HG02981 (cell line): ENCODE results near the gene USP14.
"Not testable (repeated sequence)": the region's sequence is repeated elsewhere in the genome, so short reads cannot be mapped to it uniquely, and the experiment has no call there.

Source experiments
- ATAC-seq: cut with Tn5 transposase; IDR thresholded peaks from one replicate; pipeline ENCODE4 v1.9.1; 2021; ENCODE audit warnings: mild to moderate bottlenecking, moderate library complexity; ENCODE audit not compliant: unreplicated experiment

USP14 gene

DNA sequence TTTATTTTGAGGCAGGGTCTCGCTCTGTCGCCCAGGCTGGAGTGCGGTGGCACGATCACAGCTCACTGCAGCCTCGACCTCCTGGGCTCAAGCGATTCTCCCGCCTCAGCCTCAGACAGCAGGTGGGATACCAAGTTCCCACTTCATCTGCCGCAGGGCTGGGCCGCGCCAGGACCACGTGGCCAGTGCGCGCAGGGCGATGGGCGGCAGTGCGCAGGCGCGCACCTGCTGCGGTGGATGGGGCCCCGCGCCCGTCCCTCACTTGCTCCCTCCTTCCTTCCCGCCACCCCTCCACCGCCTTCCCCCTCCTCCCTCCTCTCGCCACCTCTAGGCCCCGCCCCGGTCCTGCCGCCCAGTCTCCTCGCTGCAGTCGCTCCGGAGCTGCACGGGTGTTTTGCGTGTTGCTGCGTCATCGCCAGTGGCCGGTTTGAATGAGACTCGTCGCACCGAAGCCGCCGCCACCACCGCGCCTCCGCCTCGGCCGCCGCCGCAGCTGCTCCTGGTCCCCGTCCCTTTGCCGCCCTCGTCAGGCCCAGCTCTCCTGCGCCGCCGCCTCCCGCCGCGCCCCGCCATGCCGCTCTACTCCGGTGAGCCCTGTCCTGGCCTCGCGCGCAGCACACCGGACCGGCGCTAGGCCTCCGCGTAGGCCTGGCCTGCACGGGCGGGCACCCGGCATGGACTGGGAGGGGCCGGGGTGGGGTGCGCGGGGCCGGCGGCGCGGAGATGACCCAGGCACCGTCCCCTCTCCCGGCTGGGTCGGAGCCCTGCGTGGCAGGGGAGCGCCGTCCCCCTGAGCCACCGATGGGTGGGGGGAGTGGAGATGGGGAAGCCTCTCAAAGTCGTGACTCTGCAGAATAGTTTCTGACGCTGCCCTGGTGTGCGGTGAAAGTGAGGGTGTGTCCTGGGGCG, at the start of gene USP14:
Gene USP14, plus strand, starts transcription at position 430 of the 909 bp plus-strand sequence. Its CDS starts 142 bp downstream, at position 572.
- ATAC-seq: peak; percentile 89

DNA sequence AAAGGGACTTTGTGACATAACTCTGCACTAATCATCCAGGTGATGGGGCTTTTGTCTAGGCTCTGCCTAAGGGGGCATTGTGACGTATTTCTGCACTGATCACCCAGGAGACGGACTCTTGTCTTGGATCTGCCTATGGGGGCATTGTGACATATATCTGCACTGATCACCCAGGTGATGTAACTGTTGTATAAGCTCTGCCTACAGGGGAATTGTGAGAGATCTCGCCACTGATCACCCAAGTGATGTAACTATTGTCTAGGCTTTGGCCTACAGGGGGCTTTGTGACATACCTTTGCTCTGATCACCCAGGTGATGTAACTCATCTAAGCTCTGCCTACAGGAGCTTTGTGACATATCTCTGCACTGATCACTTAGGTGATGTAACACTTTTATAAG, 49.7 kb upstream of the USP14 start:
- not testable (repeated sequence) for ATAC-seq

DNA sequence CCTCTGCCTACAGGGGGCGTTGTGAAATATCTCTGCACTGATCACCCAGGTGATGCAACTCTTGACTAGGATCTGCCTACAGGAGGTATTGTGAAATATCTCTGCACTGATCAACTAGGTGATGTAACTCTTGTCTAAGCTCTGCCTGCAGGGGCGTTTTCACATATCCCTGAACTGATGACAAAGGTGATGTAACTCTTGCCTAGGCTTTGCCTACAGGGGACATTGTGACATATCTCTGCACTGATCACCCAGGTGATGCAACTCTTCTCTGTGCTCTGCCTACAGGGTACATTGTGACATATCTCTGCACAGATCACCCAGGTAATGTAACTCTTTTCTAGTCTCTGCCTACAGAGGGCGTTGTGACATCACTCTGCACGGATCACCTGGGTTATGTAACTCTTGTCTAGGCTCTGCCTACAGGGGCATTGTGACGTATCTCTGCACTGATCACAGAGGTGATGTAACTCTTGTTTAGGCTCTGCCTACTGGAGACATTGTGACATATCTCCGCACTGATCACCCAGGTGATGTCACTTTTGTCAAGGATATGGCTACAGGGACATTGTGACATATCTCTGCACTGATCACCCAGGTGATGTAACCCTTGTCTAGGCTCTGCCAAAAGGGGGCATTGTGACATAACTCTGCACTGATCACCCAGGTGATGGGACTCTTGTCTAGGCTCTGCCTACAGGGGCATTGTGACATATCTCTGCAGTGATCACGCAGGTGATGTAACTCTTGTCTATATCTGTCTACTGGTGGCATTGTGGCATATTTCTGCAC, 49.0 kb upstream of the USP14 start:
- not testable (repeated sequence) for ATAC-seq

DNA sequence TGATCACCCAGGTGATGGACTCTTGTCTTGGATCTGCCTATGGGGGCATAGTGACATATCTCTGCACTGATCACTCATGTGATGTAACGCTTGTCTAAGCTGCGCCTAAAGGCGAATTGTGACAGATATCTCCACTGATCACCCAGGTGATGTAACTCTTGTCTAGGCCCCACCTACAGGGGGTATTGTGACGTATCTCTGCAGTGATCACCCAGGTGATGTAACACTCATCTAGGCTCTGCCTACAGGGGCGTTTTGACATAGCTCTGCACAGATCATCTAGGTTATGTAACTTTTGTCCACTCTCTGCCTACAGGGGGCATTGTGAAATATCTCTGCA, 48.5 kb upstream of the USP14 start:
- ATAC-seq: not testable (repeated sequence)

DNA sequence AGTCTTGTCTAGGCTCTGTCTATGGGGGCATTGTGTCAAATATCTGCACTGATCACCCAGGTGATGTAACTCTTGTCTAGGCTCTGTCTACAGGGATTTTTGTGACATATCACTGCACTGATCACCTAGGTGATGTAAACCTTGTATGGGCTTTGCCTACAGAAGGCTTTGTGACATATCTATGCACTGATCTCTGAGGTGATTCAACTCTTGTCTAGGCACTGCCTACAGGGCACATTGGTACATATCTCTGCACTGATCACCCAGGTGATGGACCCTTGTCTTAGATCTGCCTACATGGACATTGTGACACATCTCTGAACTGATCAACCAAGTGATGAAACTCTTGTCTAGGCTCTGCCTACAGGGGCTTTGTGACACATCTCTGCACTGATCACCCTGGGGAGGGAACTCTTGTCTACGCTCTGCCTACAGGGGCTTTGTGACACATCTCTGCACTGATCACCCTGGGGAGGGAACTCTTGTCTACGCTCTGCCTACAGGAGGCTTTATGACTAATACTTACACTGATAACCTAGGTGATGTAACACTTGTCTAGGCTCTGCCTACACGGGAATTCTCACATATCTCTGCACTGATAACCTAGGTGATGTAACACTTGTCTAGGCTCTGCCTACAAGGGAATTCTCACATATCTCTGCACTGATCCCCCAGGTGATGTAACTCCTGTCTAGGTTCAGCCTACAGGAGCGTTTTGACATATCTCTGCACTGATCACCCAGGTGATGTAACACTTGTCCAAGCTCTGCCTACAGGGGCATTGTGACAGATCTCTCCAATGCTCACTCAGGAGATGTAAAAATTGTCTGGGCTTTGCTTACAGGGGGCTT, 47.8 kb upstream of the USP14 start:
- ATAC-seq: not testable (repeated sequence)

DNA sequence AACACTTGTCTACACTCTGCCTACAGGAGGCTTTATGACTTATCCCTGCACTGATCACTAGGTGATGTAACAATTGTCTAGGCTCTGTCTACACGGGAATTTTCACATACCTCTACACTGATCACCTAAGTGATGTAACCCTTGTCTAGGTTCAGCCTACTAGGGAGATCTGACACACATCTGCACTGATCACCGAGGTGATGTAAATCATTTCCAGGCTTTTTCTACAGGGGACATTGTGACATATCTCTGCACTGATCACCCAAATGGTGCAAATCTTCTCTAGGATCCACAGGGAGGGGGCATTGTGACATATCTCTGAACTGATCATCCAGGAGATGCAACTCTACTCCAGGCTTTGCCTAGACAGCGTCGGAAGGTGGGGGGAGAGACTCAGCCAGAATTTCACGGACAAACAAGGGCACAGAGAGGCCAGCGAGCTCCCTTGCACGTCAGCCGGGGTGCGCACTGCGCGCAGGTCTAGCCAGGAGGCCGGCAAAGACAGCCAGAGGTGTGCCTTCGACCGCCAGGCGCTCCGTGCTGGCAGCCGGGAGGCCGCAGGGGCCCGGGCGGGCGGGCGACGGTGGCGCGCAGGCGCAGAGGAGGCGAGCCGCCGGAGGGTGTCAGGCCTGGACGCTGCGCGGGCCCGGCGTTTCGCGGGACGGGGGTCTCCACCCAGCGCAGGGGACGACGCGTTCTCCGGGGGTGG, 46.9 kb upstream of the USP14 start:
- ATAC-seq: no peak

DNA sequence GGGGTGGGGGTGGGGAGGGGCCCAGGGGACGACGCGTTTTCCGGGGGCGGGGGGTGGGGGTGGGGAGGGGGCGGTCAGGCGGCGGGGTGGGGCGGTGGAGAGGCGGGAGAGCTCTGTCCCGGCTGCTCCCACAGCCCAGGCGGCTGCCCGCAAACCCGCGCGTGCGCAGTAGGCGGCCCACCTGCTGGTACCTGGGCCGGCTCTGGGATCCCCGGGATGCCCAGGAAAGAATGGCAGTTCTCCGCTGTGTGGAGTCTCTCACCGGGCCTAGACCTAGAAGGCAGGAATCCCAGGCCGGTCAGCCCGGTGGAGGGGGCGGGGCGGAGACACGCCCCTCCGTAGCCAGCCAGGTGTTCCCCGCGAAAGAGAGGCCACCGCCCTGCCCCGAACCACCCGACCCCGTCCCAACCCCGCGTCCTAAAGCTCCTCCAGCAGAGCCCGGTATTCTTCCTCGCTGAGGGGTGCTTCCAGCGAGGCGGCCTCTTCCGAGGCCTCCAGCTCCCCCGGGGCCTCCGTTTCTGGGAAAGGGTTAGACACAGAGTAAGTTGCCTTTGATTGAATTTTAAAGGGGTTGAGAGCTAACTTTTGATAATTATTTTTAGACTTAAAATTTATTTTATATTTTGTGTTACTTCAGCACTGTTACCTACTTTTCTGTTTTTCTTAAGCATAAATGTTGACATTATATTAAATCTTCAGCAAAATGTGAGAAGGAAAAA, 46.2 kb upstream of the USP14 start:
- ATAC-seq: not testable (repeated sequence)

DNA sequence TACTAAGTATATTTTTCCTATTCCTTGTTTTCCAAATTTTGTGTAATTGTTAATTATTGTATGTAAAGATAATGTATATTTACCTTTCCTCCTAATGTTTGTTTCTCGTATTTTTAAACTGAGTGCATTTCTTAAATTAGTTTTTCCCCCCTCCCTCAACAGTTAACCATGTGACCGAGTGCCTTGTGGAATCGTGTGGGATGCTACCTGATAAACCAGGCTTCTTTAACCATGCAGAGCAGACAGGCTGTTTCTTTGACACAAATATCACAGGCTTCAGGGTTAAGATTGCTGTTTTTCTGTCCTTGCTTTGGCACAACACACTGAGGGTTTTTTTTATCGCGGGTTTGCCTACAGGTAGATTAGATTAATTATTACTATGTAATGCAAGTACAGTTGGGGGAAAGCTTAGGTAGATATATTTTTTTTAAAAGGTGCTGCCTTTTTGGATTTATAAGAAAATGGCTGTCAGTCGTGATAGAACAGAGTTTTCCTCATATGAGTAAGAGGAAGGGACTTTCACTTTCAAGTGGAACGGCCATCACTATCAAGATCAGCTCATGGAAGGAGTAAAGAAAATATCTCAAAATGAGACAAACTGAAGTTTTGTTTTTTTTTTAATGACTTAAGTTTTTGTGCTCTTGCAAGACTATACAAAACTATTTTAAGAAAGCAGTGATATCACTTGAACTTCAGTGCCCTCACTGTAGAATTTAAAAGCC, 37.7 kb upstream of the USP14 start:
- ATAC-seq: not testable (repeated sequence)

DNA sequence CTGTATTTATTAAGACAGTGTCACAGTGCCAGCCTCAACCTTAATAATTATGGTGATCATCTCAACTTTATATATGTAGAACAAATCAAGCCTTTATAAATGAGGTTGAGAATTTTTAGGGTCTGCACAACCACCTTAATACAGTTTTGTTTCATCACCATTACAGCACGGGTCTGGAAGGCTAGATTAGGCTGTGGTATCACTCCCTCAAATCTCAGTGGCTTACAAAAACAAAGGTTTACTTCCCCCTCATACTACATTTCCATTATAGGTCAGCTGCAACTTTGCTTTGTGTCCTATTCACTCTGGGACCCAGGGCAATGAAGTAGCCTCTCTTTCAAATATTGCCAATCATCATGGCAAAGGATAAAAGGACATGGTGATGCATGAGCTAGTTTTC, 23.3 kb upstream of the USP14 start:
- ATAC-seq: no peak

DNA sequence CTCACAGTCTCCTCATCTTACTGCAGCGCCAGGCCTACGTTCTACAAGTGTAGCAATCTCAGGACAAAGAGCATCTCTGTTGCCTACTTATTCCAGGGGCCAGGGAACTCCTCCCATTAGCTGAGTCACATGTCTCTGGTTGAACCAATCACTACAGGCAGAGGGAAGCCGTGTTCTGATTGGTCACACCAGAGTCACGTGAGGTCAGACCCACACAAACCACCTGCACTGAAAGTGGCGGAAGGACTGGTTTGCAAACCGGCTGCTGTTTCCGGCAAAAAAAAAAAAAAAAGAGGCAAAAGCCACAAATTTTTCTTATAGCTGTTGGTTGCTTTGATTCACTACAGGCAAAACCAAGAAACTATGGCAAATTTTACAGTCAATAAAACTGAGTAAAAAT, 21.9 kb upstream of the USP14 start:
- ATAC-seq: no peak

DNA sequence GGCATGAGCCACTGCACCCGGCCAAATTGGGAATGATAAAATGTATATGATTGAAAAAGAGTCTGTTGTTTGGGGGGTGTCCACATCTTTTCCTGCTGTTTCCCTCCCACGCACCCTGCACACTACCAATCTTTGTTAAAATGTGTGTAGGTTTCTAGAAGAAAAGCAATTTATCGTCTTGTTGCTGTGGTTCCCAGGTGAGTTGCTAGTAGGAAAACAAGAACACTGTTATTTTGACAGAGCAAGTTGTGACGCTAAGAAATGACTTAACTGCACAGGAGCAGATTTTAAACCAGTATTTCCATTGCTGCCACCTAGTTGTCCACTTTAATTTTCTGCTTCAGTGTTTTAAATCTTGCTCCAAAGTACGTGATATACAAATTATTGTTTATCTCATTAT, 21.0 kb upstream of the USP14 start:
- ATAC-seq: no peak

DNA sequence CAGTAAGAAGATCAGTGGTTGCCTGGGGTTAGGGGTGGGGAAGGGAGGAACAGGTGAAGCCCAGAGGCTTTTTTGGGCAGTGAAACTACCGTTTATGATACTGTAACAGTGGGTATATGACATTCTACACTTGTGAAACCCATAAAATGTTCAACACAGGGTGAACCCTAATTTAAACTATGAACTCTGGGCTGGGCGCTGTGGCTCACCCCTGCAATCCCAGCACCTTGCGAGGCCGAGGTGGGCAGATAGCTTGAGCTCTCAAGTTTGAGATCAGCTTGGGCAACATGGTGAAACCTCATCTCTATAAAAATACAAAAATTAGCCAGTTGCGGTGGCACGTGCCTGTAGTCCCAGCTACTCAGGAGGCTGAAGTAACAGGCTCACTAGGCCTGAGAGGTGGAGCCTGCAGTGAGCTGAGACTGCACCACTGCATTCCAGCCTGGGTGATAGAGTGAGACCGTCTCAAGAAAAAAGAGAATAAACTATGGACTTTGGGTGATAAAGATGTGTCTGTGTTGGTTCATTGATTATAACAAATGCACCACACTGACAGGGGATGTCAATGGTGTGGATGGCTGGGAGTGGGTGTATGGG, 17.6 kb upstream of the USP14 start:
- ATAC-seq: no peak

DNA sequence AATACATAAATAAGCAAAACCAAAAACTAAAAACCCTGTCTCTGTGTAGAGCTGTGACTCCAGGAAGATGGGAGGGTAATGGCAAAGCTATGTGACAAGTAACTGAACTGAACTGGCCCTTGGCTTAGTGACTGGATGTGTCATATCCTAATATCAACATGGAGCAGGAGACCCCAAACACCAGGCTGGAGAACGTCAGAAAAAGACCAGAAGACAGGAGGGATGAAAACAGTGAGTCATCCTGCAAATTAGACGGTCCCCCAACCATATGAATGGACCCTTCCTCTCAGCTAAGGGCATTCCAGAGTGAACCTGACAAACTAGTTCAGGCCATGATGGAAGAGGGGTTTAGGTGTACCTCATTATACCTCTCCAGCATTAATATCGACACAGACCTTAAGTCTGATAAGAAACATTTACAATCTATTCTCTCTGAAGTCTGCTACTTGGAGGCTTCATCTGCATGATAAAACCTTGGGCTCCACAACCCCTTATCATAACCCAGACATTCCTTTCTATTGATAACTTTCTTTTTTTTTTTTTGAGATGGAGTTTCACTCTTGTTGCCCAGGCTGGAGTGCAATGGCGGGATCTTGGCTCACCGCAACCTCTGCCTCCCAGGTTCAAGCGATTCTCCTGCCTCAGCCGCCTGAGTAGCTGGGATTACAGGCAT, 15.6 kb upstream of the USP14 start:
- not testable (repeated sequence) for ATAC-seq

DNA sequence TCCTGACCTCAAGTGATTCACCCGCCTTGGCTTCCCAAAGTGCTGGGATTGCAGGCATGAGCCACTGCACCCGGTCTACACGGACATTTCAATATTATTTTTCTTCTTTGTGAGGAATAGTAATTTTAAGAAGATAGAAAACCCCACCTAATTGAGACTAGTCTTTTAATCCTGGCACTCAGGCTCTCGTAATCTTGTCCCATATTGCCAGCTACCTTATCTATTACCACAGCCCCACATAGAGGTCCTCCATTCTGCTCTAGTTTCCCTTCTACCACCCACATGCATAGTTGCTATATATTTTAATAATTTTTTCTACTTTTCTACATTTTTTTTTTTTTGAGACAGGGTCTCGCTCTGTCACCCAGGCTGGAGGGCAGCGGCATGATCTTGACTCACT, 9.5 kb upstream of the USP14 start:
- ATAC-seq: no peak

DNA sequence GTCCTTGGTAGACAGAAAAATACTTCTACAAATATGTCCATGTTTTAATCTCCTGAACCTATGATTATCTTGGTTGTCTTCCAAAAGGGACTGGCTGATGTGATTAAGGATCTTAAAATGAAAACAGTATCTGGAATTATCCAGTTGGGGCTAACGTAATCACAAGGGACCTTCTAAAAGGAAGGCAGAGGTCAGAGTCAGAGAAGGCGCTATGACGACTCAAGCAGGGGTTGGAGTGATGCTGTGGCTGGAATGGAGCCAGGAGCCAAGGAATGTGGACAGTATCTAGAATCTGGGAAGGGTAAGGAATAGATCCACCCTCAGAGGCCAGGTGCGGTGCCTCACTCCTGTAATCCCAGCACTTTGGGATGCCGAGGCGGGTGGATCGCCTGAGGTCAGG, 4.2 kb upstream of the USP14 start:
- no peak for ATAC-seq

DNA sequence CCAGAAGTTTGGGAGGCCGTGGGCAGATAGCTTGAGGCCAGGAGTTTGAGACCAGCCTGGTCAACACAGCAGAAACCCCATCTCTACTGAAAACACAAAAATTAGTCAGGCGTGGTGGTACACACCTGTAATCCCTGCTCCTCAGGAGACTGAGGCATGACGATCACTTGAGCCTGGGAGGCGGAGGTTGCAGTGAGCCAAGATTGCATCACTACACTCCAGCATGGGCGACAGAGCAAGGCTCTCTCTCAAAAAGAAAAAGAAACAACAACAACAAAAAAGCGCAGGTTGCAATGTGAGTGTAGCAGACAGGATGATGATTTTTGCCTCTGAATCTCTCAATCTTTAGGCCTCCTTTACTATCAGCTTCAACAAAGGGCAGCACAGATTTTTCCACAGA, 2.7 kb upstream of the USP14 start:
- no peak for ATAC-seq

DNA sequence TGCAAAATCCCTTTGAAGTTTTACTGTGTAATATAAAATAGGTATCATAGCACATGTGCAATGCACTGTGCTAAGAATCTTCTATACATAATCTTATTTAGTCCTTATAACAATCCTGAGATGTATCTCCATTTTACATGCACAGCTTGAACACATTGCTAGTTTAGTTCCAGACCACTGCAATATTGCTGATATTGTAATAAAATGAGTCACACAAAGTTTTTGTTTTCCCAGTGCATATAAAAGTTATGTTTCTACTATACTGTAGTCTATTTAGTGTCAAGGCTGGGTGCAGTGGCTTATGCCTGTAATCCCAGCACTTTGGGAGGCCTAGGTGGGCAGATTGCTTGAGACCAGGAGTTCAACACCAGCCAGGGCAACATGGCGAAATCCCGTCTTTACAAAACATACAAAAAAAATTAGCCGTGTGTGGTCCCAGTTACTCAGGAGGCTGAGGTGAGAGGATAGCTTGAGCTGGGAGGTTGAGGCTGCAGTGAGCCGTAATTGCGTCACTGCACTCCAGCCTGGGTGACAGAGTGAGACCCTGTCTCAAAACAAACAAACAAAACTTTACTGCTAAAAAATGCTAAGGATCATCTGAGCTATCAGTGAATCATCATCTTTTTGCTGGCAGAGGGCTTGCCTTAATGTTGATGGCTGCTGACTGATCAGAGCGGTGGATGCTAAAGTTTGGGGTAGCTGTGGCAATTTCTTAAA, 1.7 kb upstream of the USP14 start:
- ATAC-seq: no peak
